HFFc6 (cell line): ENCODE measurements around the gene COQ7. TPM values are rescaled to one million over a fixed set of nuclear protein-coding genes. Genes with fewer than 3 reads are reported as not detected.
A peak's percentile ranks its signal among the peaks of the same experiment; 100 is the strongest.

Experiments used
- DNase-seq: peaks from one replicate; pipeline ENCODE4 v3.0.0-alpha.2; 2018
- H3K27ac Mint-ChIP-seq: 2 replicates; pipeline ENCODE4 v1.8.0; 2020; ENCODE audit warnings: mild to moderate bottlenecking, mixed read lengths
- H3K27me3 Mint-ChIP-seq: 2 replicates; pipeline ENCODE4 v1.8.0; 2021; ENCODE audit warnings: mild to moderate bottlenecking, moderate library complexity, mixed read lengths; ENCODE audit not compliant: insufficient read depth
- H3K36me3 Mint-ChIP-seq: 2 replicates; pipeline ENCODE4 v1.8.0; 2021; ENCODE audit warnings: low read depth, mixed read lengths
- H3K4me1 Mint-ChIP-seq: 2 replicates; pipeline ENCODE4 v1.8.0; 2020; ENCODE audit warnings: low read depth, mixed read lengths
- H3K4me3 Mint-ChIP-seq: 2 replicates; pipeline ENCODE4 v1.8.0; 2020; ENCODE audit warnings: mild to moderate bottlenecking, moderate library complexity, mixed read lengths
- H3K9me3 Mint-ChIP-seq: 2 replicates; pipeline ENCODE4 v1.8.0; 2020; ENCODE audit warnings: mild to moderate bottlenecking, mixed read lengths
- total RNA-seq, 6 experiments: library from RNA; stranded (reverse); fragmentation: NEBNext Ultra II Directional; extraction: Animal tissue kit (Norgen Biotek cat#: 25700); gene quantifications; 2 replicates in 1 of 6; 3 replicates in 5 of 6; pipeline ENCODE4 v1.2.3, GENCODE V29; 2021
- TF ChIP-seq, protein P1 (sequence below): fragments of 200-600 bp; sonication (generic); IDR thresholded peaks from 2 replicates; pipeline ENCODE4 v1.5.0; 2021; ENCODE audit warnings: antibody characterized with exemption, mild to moderate bottlenecking

COQ7 gene
- total RNA-seq, 6 experiments from 2014 or later: 15.1 to 19.1 (median 16.8) TPM

DNA sequence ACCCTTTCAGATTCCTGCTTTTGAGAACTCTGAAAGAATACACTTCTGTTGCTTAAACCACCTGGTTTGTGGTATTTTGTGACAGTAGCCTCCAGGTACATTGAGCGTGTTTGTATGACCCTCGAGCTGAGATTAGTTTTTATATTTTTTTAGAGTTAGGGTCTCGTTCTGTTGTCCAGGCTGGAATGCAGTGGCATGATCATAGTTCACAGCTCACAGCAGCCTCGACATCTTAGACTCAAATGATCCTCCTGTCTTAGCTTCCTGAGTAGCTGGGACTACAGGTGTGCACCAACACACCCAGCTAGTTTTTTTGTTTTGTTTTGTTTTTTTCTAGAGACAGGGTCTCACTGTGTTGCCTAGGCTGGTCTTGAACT lies 41.9 kb downstream of the COQ7 start:
- Mint-ChIP-seq H3K27me3 (no peaks in the 10 kb centered on the region), H3K4me3 (no peak overlapping the region), H3K36me3 (no peaks in the 10 kb centered on the region), H3K4me1 (peaks cover 31% of the 10 kb centered on the region), H3K9me3 (no peaks in the 10 kb centered on the region), H3K27ac (no peak overlapping the region)
- DNase-seq: no peak
- TF ChIP-seq, protein P1, sequence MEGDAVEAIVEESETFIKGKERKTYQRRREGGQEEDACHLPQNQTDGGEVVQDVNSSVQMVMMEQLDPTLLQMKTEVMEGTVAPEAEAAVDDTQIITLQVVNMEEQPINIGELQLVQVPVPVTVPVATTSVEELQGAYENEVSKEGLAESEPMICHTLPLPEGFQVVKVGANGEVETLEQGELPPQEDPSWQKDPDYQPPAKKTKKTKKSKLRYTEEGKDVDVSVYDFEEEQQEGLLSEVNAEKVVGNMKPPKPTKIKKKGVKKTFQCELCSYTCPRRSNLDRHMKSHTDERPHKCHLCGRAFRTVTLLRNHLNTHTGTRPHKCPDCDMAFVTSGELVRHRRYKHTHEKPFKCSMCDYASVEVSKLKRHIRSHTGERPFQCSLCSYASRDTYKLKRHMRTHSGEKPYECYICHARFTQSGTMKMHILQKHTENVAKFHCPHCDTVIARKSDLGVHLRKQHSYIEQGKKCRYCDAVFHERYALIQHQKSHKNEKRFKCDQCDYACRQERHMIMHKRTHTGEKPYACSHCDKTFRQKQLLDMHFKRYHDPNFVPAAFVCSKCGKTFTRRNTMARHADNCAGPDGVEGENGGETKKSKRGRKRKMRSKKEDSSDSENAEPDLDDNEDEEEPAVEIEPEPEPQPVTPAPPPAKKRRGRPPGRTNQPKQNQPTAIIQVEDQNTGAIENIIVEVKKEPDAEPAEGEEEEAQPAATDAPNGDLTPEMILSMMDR: no peak

DNA sequence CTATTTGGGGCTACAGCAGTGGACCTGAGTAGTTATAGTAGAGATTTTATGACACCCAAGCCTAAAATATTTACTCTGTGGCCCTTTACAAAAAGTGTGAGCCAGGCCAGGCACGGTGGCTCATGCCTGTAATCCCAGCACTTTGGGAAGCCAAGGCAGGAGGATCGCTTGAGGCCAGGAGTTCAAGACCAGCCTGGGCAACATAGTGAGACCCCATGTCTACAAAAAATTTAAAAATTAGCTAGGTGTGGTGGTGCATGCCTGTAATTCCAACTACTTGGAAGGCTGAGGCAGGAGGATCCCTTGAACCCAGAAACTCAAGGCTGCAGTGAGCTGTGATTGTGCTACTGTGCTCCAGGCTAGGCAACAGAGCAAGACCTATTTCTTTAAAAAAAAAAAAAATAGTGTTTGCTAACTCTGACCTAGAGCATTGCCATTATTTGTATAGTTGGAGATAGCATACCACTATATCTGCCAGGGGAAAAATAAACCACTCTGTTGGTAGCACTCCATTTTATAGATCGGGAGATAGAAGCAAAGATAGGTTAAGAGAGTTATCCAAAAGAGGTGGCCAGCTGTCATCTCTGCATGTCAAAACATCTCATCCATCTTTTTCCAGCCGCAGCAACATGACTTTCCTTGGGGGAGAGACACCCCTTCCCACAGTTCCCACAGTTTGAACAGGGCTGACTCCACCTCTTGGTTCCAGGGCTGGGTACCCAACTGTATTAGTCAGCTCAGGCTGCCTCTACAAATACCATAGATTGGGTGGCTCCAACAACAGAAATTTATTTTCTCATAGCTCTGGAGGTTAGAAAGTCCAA lies 43.3 kb downstream of the COQ7 start:
- Mint-ChIP-seq H3K9me3 (no peaks in the 10 kb centered on the region), H3K4me1 (peaks cover 31% of the 10 kb centered on the region), H3K4me3 (no peak overlapping the region), H3K27me3 (no peaks in the 10 kb centered on the region), H3K36me3 (no peaks in the 10 kb centered on the region), H3K27ac (no peak overlapping the region)
- TF ChIP-seq, protein P1: no peak
- DNase-seq: no peak

DNA sequence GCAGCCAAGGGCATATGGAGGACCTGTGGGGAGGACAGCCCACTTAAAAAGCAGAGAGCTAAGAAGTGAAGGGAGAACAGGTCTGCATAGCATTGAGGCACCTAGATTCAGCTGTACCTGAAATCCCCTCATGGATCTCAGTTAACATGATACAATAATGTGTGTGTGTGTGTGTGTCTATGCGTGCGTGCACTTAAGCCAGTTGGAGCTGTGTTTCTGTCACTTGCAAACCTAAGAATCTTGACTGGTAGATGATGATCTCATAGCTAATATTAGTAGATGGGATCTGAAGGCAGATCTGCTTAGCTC lies 44.6 kb downstream of the COQ7 start:
- Mint-ChIP-seq H3K9me3 (no peaks in the 10 kb centered on the region), H3K4me3 (peak overlapping the region; percentile 15; the same call in 1 of the 2 replicates), H3K36me3 (peaks cover 5% of the 10 kb centered on the region; the same call in 1 of the 2 replicates), H3K27ac (peak overlapping the region; percentile 29), H3K4me1 (peaks cover 43% of the 10 kb centered on the region), H3K27me3 (no peaks in the 10 kb centered on the region)
- TF ChIP-seq, protein P1: no peak
- no peak for DNase-seq

DNA sequence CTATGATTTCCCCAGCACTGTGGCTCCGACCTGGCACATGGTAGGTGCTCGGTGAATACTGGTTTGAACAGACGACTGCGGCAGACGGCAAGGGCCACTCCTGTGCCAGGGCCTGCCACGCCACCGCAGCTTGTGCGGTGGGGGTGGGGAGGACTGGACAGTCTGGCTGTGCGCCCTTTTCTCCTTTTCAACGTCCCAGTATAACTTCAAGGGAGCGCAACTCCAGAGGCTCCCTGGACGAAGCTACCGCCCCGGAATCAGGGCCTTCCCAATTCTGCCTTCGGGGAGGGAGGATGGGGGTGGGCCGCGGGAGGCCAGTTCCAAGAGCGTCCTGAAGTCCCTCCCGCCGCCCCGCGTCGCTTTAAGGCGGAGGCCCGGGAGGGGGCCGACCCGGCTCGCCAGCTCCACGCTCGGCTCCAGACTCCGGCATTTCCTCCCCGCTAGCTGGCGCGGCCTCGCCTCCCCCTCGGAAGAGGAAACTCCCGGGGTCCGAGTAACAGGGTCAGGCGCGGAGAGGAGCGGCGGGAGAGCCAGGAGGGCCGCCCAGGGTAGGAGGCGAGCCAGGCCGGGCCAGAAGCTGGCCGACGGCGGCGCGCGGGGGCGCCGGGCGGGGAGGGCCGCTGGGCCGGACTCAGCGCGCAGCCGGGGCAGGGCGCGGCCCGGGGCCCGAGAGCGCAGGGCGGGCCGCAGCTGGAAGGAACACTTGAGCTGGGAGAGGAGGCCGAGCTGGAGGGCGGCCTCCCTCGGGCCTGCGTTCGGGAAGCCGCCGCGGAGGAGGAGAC lies 46.4 kb downstream of the COQ7 start, which contains the start of gene ITPRIPL2:
Gene ITPRIPL2, plus strand, starts transcription at position 388 of the 782 bp plus-strand sequence. CDS start 498 bp downstream, outside the sequence.
- Mint-ChIP-seq H3K4me3 (peak within 1 kb of the TSS; percentile 90), H3K9me3 (no peaks in the 10 kb centered on the region), H3K27me3 (no peaks in the 10 kb centered on the region), H3K27ac (peak within 1 kb of the TSS; percentile 97), H3K36me3 (peaks cover 5% of the 10 kb centered on the region; the same call in 1 of the 2 replicates), H3K4me1 (peaks cover 40% of the 10 kb centered on the region)
- TF ChIP-seq, protein P1: 0 out of 2 replicates have a peak, but pooled peaks have one; percentile 15
- peak; percentile 82 for DNase-seq

DNA sequence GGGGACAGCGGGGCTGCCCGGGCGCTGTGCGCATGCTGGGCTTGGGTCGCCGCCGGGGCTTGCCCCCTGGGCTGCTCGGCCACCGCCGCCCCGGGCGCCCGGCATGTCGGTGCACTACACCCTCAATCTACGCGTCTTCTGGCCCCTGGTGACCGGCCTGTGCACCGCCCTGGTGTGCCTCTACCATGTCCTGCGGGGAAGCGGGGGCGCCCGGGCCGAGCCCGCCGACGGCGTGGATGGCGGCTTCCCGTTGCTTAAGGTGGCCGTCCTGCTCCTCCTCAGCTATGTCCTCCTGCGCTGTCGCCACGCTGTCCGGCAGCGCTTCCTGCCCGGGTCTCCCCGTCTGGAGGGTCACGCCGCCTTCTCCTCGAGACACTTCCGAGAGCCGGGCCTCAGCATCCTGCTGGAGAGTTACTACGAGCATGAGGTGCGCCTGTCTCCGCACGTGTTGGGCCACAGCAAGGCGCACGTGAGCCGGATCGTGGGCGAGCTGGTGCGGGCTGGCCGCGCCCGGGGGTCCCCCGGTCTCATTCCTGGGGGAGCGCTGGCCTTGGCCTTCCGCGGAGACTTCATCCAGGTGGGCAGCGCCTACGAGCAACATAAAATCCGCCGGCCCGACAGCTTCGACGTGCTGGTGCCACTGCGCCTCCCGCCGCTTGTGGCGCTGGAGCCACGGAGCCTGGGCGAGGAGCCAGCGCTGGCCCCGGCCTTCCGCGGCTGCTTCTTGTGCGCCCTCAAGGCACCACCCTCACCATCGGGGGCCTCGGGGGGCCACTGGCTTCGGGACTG lies 47.1 kb downstream of the COQ7 start:
- Mint-ChIP-seq H3K27me3 (no peaks in the 10 kb centered on the region; the same call in 1 of the 2 replicates), H3K4me1 (peaks cover 48% of the 10 kb centered on the region), H3K4me3 (peak overlapping the region; percentile 90), H3K9me3 (no peaks in the 10 kb centered on the region), H3K27ac (peak overlapping the region; percentile 97), H3K36me3 (peaks cover 5% of the 10 kb centered on the region; the same call in 1 of the 2 replicates)
- TF ChIP-seq, protein P1: no peak; the same call in 1 of the 2 replicates
- peak; percentile 57 for DNase-seq
